ENCODE results near the gene MTOR. TPM values are rescaled to one million over a fixed set of nuclear protein-coding genes. Genes with fewer than 3 reads are reported as not detected.

MTOR gene
- total RNA-seq, 1 experiment from 2014 or later = 36.1 TPM

GRCh38 chr1:11253226-11253625 lies 9.1 kb downstream of the MTOR start:
- Mint-ChIP-seq H3K27me3 (ENCODE audit: unreplicated experiment) (no peaks in the 10 kb centered on the region), H3K4me3 (ENCODE audit: low read depth, unreplicated experiment) (no peak overlapping the region), H3K27ac (ENCODE audit: unreplicated experiment) (no peak overlapping the region), H3K4me1 (ENCODE audit: low read depth, unreplicated experiment) (no peaks in the 10 kb centered on the region), H3K9me3 (ENCODE audit: low read depth, unreplicated experiment) (no peaks in the 10 kb centered on the region), H3K36me3 (ENCODE audit: insufficient read depth, unreplicated experiment) (peaks cover 23% of the 10 kb centered on the region)
- no peak for TF ChIP-seq CTCF (IDR thresholded peaks at IDR 0.05; ENCODE audit: unreplicated experiment)
- intact Hi-C loops (cut with micrococcal nuclease; ENCODE audit: unreplicated experiment) = no loop called here
- CTCF ChIA-PET = no interaction called here
- no peak for DNase-seq
- BruUV-seq (replicated peaks) = no TSS peak

GRCh38 chr1:11252538-11252937 lies 9.8 kb downstream of the MTOR start:
- no peak for TF ChIP-seq CTCF (IDR thresholded peaks at IDR 0.05; ENCODE audit: unreplicated experiment)
- no peak for DNase-seq
- no peaks in the 10 kb centered on the region for H3K9me3 Mint-ChIP-seq (ENCODE audit: low read depth, unreplicated experiment)
- no TSS peak for BruUV-seq (replicated peaks)
- no peak overlapping the region for H3K27ac Mint-ChIP-seq (ENCODE audit: unreplicated experiment)
- H3K4me1 Mint-ChIP-seq (ENCODE audit: low read depth, unreplicated experiment) = no peaks in the 10 kb centered on the region
- CTCF ChIA-PET = no interaction called here
- H3K36me3 Mint-ChIP-seq (ENCODE audit: insufficient read depth, unreplicated experiment) = peaks cover 20% of the 10 kb centered on the region
- no peaks in the 10 kb centered on the region for H3K27me3 Mint-ChIP-seq (ENCODE audit: unreplicated experiment)
- intact Hi-C loops (cut with micrococcal nuclease; ENCODE audit: unreplicated experiment) = no loop called here
- no peak overlapping the region for H3K4me3 Mint-ChIP-seq (ENCODE audit: low read depth, unreplicated experiment)

- BruUV-seq (replicated peaks) = no TSS peak
- DNase-seq = no peak
- H3K36me3 Mint-ChIP-seq (ENCODE audit: insufficient read depth, unreplicated experiment) = peaks cover 16% of the 10 kb centered on the region
- CTCF ChIA-PET = no interaction called here
- no peaks in the 10 kb centered on the region for H3K9me3 Mint-ChIP-seq (ENCODE audit: low read depth, unreplicated experiment)
- intact Hi-C loops (cut with micrococcal nuclease; ENCODE audit: unreplicated experiment) = no loop called here
- H3K27me3 Mint-ChIP-seq (ENCODE audit: unreplicated experiment) = no peaks in the 10 kb centered on the region
- TF ChIP-seq CTCF (IDR thresholded peaks at IDR 0.05; ENCODE audit: unreplicated experiment) = no peak
- no peaks in the 10 kb centered on the region for H3K4me1 Mint-ChIP-seq (ENCODE audit: low read depth, unreplicated experiment)
- H3K4me3 Mint-ChIP-seq (ENCODE audit: low read depth, unreplicated experiment) = no peak overlapping the region
- H3K27ac Mint-ChIP-seq (ENCODE audit: unreplicated experiment) = no peak overlapping the region
Observed at GRCh38 chr1:11248169-11248568, 14.2 kb downstream of the MTOR start.

- CTCF ChIA-PET = no interaction called here
- no peak for DNase-seq
- intact Hi-C loops (cut with micrococcal nuclease; ENCODE audit: unreplicated experiment) = no loop called here
- Mint-ChIP-seq H3K4me1 (ENCODE audit: low read depth, unreplicated experiment) (no peaks in the 10 kb centered on the region), H3K36me3 (ENCODE audit: insufficient read depth, unreplicated experiment) (peaks cover 26% of the 10 kb centered on the region), H3K4me3 (ENCODE audit: low read depth, unreplicated experiment) (no peak overlapping the region), H3K9me3 (ENCODE audit: low read depth, unreplicated experiment) (no peaks in the 10 kb centered on the region), H3K27me3 (ENCODE audit: unreplicated experiment) (no peaks in the 10 kb centered on the region), H3K27ac (ENCODE audit: unreplicated experiment) (no peak overlapping the region)
- TF ChIP-seq CTCF (IDR thresholded peaks at IDR 0.05; ENCODE audit: unreplicated experiment) = no peak
- BruUV-seq (replicated peaks) = no TSS peak
Observed at GRCh38 chr1:11245904-11246719, 16.2 kb downstream of the MTOR start.

All from Calu3 (cell line).